ENCODE data around the gene AKAP8L. TPM values are rescaled to one million over a fixed set of nuclear protein-coding genes. Genes with fewer than 3 reads are reported as not detected.

The AKAP8L gene
- polyA plus RNA-seq, 1 of the 3 experiments (the other 2 are of a cell fraction) = 44.7 TPM

DNA sequence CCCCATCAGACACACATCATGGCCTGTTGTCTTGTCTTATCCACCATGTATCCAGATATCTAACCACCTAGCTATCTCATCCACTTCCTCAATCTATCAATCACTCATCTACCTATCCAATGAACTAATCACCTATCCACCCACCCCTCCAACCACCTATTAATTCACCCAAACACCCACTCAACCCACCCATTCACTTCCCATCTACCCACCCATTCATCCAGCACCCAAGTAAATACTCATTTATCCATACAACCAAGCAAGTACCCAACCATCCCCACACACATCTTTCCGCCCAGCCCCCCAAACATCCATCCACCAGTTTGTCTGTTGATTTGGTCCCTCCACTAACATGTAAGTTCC lies 31.7 kb upstream of the AKAP8L start (continued):
- TF ChIP-seq, protein P1, sequence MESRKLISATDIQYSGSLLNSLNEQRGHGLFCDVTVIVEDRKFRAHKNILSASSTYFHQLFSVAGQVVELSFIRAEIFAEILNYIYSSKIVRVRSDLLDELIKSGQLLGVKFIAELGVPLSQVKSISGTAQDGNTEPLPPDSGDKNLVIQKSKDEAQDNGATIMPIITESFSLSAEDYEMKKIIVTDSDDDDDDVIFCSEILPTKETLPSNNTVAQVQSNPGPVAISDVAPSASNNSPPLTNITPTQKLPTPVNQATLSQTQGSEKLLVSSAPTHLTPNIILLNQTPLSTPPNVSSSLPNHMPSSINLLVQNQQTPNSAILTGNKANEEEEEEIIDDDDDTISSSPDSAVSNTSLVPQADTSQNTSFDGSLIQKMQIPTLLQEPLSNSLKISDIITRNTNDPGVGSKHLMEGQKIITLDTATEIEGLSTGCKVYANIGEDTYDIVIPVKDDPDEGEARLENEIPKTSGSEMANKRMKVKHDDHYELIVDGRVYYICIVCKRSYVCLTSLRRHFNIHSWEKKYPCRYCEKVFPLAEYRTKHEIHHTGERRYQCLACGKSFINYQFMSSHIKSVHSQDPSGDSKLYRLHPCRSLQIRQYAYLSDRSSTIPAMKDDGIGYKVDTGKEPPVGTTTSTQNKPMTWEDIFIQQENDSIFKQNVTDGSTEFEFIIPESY (IDR thresholded peaks at IDR 0.05; ENCODE audit: borderline replicate concordance, low read depth) = no peak
- TF ChIP-seq RFX5 (IDR thresholded peaks at IDR 0.05; ENCODE audit: low read length) (no peak), NFIC (IDR thresholded peaks at IDR 0.05; ENCODE audit: borderline replicate concordance) (no peak)

DNA sequence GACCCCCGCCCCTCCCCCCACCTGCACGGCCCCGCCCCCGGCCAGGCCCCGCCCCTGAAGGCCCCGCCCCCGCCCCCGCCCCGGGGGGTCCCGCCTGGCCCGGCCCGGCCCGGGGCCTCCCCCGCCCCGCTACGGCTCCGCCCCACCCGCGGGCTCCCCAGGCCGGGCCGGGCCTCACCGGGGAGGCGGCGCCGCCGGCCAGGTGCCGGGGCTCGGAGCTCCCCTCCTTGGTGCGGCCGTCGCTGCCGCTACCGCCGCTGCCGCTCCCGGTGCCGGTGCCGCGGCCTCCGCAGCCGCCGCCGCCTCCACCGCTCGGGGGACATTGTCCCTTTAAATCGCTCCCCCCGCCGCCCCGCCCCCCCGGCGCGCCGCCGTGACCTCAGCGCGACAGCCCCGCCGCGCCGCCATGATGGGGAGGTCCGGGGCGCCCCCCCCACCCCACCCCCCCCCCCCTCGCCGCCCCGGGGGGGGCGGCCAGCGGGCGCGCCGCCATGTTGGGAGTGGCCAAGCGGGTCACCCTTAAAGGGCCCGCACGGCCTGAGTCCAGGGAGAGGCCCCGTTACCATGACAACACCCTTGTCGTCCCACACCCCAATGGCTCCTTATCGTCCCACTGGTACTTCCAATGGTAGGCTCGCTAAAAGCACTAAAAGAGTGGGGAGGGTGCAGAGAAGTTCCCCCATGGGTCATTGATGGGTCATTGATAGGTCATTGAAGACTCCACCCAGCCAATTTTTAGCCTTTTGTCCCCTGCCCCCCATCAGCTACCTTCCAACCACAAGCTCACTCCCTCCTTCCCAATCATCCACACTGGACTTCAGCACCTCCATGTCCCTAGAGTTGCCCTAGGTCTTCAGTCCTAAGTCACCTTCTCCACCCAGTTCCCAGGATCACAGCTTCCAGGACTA lies 31.1 kb upstream of the AKAP8L start, which contains the start of gene WIZ:
TSS of gene WIZ (minus strand) at position 337 of the 908 bp plus-strand sequence. CDS start 1,649 bp downstream, outside the sequence.
- Histone ChIP-seq H3F3A (replicated peaks; ENCODE audit: insufficient read depth) (peaks cover 22% of the 10 kb centered on the region), H3K4me1 (ENCODE audit: control insufficient read depth in 1 of 2, insufficient read depth in 2 of 2, low read depth in 1 of 2, low read length in 1 of 2) (peaks cover 0 to 24% of the 10 kb centered on the region in 2 experiments; a peak in 2 of 4 replicates), H3K9me2 (no peaks in the 10 kb centered on the region), H4K20me1 (ENCODE audit: insufficient read depth) (no peaks in the 10 kb centered on the region), H3K9ac (peak within 1 kb of the TSS; percentile 59), H3K4me3 (ENCODE audit: low read depth in 2 of 2, low read length in 1 of 2) (peak within 1 kb of the TSS; percentile 67 to 72), H3K36me3 (replicated peaks in 1 of 2; ENCODE audit: control insufficient read depth in 1 of 2, insufficient read depth in 2 of 2, low read length in 1 of 2) (no peaks in the 10 kb centered on the region), H3K4me2 (peak within 1 kb of the TSS; percentile 92), H3K27me3 (ENCODE audit: insufficient read depth) (no peaks in the 10 kb centered on the region), H3K27ac (ENCODE audit: low read depth in 2 of 2, low read length in 1 of 2) (peak within 1 kb of the TSS in 1 of 2 experiments; percentile 58; a peak in 1 of 4 replicates), H2AFZ (ENCODE audit: low read depth) (peak within 1 kb of the TSS; percentile 81), H3K79me2 (ENCODE audit: insufficient read depth) (no peaks in the 10 kb centered on the region), H3K9me3 (no peaks in the 10 kb centered on the region)
- CTCF ChIA-PET = interaction anchor here (0.6 kb wide), 1 partner anchor 615 kb away, joined by 3 read pairs; no protein-coding TSS in a partner anchor
- POLR2A ChIA-PET = interaction anchor here (0.9 kb wide), 1 partner anchor 70 kb away, joined by 3 read pairs; the partner anchor contains the start of gene AKAP8
- DNase-seq = peak; percentile 97
- 0% methylated on average over 6 of the region's 77 CpGs for WGBS (ENCODE audit: low lambda C conversion rate)
- TF ChIP-seq RXRA (IDR thresholded peaks at IDR 0.05; ENCODE audit: borderline replicate concordance, low read depth) (no peak), NFIC (IDR thresholded peaks at IDR 0.05; ENCODE audit: borderline replicate concordance) (0 out of 2 replicates have a peak, but pooled peaks have one; percentile 7), YY1 (IDR thresholded peaks at IDR 0.05; ENCODE audit: low read depth) (peak; percentile 92)
- TF ChIP-seq, protein P2, sequence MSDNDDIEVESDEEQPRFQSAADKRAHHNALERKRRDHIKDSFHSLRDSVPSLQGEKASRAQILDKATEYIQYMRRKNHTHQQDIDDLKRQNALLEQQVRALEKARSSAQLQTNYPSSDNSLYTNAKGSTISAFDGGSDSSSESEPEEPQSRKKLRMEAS (IDR thresholded peaks at IDR 0.05; ENCODE audit: low read depth) = peak; percentile 42; the same call in 1 of the 2 replicates

DNA sequence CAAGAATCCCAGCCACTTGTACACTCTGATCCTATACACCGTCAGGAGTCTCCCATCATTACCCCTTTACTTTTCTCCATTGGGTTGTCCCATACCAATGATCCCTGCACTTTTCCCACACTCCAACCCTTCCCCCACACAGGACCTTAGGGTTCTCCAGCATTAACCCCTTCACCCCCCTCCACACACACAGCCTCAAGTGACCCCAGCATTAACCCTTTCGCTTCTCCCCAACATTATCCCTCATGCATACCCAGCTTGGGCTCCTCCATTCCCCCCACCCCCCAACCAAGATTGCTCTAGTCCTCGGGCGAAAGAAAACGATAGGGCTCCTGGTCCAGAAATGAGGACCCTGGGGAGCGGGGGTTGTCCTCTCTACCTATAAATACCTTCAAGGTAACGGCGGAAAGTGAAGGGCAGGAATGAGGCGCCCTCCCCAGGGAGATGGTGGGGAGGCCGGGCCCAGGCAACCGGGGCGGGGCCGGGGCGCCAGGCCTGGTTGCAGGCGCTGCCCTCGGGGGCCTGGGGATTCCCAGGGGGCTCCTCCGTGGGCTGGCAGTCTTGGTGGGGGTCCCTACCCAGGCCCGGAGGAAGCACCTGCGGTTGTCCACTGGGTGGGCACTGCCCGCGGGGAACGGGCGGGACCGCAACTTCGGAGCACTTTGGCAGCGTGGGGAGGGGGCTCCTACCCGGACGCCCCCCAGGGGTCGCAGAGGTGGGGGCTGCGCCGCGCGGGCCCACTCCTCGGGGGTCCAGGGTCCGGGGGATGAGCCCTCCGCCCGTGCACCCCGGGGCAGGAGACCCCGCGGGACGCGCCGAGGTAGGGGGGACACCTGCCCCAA lies 30.2 kb upstream of the AKAP8L start:
- Histone ChIP-seq H3K27me3 (ENCODE audit: insufficient read depth) (no peaks in the 10 kb centered on the region), H2AFZ (ENCODE audit: low read depth) (peak overlapping the region; percentile 81; the same call in 1 of the 2 replicates), H3K9me3 (no peaks in the 10 kb centered on the region), H3K27ac (ENCODE audit: low read depth in 2 of 2, low read length in 1 of 2) (peak overlapping the region in 1 of 2 experiments; percentile 48; a peak in 1 of 4 replicates), H3K4me2 (peak overlapping the region; percentile 92), H3K4me1 (ENCODE audit: control insufficient read depth in 1 of 2, insufficient read depth in 2 of 2, low read depth in 1 of 2, low read length in 1 of 2) (peaks cover 0 to 24% of the 10 kb centered on the region in 2 experiments; a peak in 2 of 4 replicates), H4K20me1 (ENCODE audit: insufficient read depth) (no peaks in the 10 kb centered on the region), H3K79me2 (ENCODE audit: insufficient read depth) (no peaks in the 10 kb centered on the region), H3K4me3 (ENCODE audit: low read depth in 2 of 2, low read length in 1 of 2) (peak overlapping the region; percentile 67 to 72), H3F3A (replicated peaks; ENCODE audit: insufficient read depth) (peaks cover 22% of the 10 kb centered on the region), H3K9ac (peak overlapping the region; percentile 59), H3K36me3 (replicated peaks in 1 of 2; ENCODE audit: control insufficient read depth in 1 of 2, insufficient read depth in 2 of 2, low read length in 1 of 2) (no peaks in the 10 kb centered on the region), H3K9me2 (no peaks in the 10 kb centered on the region)
- peak; percentile 60 for DNase-seq
- ChIA-PET CTCF (interaction anchor here (0.8 to 1.4 kb wide), 2 partner anchors 10 to 25 kb away, joined by 3 to 5 read pairs; no protein-coding TSS in a partner anchor), POLR2A (no interaction called here)
- 43% methylated on average over 10 of the region's 43 CpGs for WGBS (ENCODE audit: low lambda C conversion rate)
- no peak for TF ChIP-seq FOSL2 (IDR thresholded peaks at IDR 0.05; ENCODE audit: borderline replicate concordance, low read depth)
- no peak for TF ChIP-seq NFIC (IDR thresholded peaks at IDR 0.05; ENCODE audit: borderline replicate concordance)
- TF ChIP-seq MEF2A (IDR thresholded peaks at IDR 0.05; ENCODE audit: borderline replicate concordance, low read depth) = no peak
- no peak for TF ChIP-seq MXI1 (IDR thresholded peaks at IDR 0.05; ENCODE audit: low read depth, low read length)
- TF ChIP-seq JUND (IDR thresholded peaks at IDR 0.05) = no peak
- TF ChIP-seq, protein P3, sequence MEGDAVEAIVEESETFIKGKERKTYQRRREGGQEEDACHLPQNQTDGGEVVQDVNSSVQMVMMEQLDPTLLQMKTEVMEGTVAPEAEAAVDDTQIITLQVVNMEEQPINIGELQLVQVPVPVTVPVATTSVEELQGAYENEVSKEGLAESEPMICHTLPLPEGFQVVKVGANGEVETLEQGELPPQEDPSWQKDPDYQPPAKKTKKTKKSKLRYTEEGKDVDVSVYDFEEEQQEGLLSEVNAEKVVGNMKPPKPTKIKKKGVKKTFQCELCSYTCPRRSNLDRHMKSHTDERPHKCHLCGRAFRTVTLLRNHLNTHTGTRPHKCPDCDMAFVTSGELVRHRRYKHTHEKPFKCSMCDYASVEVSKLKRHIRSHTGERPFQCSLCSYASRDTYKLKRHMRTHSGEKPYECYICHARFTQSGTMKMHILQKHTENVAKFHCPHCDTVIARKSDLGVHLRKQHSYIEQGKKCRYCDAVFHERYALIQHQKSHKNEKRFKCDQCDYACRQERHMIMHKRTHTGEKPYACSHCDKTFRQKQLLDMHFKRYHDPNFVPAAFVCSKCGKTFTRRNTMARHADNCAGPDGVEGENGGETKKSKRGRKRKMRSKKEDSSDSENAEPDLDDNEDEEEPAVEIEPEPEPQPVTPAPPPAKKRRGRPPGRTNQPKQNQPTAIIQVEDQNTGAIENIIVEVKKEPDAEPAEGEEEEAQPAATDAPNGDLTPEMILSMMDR (IDR thresholded peaks at IDR 0.05) = no peak
- TF ChIP-seq RFX5 (IDR thresholded peaks at IDR 0.05; ENCODE audit: low read length) = no peak
- TF ChIP-seq, protein P4, sequence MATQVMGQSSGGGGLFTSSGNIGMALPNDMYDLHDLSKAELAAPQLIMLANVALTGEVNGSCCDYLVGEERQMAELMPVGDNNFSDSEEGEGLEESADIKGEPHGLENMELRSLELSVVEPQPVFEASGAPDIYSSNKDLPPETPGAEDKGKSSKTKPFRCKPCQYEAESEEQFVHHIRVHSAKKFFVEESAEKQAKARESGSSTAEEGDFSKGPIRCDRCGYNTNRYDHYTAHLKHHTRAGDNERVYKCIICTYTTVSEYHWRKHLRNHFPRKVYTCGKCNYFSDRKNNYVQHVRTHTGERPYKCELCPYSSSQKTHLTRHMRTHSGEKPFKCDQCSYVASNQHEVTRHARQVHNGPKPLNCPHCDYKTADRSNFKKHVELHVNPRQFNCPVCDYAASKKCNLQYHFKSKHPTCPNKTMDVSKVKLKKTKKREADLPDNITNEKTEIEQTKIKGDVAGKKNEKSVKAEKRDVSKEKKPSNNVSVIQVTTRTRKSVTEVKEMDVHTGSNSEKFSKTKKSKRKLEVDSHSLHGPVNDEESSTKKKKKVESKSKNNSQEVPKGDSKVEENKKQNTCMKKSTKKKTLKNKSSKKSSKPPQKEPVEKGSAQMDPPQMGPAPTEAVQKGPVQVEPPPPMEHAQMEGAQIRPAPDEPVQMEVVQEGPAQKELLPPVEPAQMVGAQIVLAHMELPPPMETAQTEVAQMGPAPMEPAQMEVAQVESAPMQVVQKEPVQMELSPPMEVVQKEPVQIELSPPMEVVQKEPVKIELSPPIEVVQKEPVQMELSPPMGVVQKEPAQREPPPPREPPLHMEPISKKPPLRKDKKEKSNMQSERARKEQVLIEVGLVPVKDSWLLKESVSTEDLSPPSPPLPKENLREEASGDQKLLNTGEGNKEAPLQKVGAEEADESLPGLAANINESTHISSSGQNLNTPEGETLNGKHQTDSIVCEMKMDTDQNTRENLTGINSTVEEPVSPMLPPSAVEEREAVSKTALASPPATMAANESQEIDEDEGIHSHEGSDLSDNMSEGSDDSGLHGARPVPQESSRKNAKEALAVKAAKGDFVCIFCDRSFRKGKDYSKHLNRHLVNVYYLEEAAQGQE (IDR thresholded peaks at IDR 0.05; ENCODE audit: low read depth, low read length) = no peak

Data from SK-N-SH (cell line).